NT2/D1 (cell line): ENCODE results near the gene CTAGE8.
"Not testable (repeated sequence)": the region's sequence is repeated elsewhere in the genome, so short reads cannot be mapped to it uniquely, and the experiment has no call there.

Experiments
- YY1 ChIP-seq: IDR thresholded peaks from 2 replicates; pipeline ENCODE4 v1.6.1; 2011; ENCODE audit not compliant: insufficient read length, insufficient read depth
- ZNF274 ChIP-seq: IDR thresholded peaks from 2 replicates; pipeline ENCODE4 v1.6.1; 2011; ENCODE audit warnings: mild to moderate bottlenecking, low read depth, low read length

GRCh38 chr7:144287171-144287784 lies 18.2 kb upstream of the CTAGE8 start:
- TF ChIP-seq ZNF274, YY1: not testable (repeated sequence)
